GM10266 (cell line): ENCODE results near the gene EHD3.
"Not testable (repeated sequence)": the region's sequence is repeated elsewhere in the genome, so short reads cannot be mapped to it uniquely, and the experiment has no call there.

Experiments used
- DNase-seq: peaks from one replicate; pipeline ENCODE4 v3.0.0; 2012; ENCODE audit errors: extremely low spot score
- TF ChIP-seq, protein P1 (sequence below): IDR thresholded peaks from 2 replicates; pipeline ENCODE4 v1.5.1; 2012; ENCODE audit warnings: mild to moderate bottlenecking, low read depth; ENCODE audit not compliant: control insufficient read depth, insufficient read depth; ENCODE audit errors: missing control alignments

Gene EHD3

DNA sequence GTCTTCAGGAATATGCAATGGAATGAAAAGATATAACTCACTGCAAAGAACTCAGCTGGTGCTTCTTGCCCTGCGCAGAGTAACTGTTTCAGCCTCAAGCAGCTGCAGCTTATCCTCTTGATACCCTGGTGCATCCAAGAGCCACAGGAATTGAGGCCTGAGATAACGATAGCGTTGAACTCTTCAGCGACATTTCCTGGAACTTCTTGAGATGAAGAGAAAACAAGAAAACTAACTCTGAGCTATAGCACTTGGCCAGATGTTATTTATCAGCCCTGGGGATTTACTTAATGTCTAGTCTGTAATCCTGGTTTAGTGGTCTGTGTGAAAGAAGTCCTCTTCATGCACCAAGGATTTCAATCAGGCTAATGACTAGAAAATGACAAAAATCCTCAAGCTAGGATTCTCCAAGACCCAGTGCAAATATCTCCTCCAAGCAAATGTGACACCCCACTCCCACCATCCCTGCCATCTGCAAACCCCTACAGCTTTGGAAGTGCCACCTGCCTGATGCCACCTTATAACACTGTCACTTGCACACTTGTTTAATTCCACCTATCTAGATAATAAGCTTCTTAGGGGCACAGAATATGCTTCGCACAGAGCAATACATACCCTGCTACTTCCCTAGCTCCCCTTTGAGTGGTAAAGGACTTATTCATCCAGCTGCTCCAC, 40.6 kb downstream of the EHD3 start:
- DNase-seq: no peak
- TF ChIP-seq, protein P1, sequence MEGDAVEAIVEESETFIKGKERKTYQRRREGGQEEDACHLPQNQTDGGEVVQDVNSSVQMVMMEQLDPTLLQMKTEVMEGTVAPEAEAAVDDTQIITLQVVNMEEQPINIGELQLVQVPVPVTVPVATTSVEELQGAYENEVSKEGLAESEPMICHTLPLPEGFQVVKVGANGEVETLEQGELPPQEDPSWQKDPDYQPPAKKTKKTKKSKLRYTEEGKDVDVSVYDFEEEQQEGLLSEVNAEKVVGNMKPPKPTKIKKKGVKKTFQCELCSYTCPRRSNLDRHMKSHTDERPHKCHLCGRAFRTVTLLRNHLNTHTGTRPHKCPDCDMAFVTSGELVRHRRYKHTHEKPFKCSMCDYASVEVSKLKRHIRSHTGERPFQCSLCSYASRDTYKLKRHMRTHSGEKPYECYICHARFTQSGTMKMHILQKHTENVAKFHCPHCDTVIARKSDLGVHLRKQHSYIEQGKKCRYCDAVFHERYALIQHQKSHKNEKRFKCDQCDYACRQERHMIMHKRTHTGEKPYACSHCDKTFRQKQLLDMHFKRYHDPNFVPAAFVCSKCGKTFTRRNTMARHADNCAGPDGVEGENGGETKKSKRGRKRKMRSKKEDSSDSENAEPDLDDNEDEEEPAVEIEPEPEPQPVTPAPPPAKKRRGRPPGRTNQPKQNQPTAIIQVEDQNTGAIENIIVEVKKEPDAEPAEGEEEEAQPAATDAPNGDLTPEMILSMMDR: no peak

DNA sequence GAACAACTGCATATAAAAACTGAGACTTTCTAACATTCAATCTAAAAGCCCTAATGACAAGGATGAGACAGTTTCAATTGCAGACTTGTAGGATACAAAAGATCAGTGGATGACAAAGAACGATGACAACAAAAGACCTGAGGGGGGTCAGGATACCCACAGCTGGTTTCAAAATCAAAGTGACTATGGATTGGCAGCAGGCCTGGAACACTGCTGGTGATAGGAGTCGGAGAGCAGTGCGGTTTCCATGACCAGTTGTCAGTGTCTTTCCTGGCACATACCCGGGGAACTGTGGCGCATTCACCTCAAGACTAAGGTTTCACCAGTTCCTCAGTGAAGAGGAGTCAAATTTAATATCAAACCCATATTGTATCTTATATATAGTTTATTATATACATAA, 42.0 kb downstream of the EHD3 start:
- TF ChIP-seq, protein P1: no peak
- no peak for DNase-seq

DNA sequence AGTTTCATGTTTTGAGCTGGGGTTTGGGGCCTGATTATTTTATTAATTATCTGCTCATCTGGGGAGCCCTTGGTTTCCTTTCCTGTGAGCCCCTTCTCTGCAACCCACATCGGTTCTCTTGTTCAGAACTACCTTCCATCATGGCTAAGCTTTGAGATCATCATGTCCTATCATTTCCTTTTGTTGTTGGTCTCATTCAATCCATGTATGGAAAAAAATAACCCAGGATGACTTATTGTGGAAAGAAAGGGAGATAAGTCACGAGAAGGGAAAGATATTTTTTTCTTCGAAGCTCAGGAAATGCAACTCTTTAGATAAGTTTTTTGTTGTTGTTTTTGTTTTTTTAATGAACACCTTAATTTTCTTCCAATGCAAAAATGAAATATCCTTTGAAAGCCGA, 43.7 kb downstream of the EHD3 start:
- DNase-seq: no peak
- TF ChIP-seq, protein P1: no peak

DNA sequence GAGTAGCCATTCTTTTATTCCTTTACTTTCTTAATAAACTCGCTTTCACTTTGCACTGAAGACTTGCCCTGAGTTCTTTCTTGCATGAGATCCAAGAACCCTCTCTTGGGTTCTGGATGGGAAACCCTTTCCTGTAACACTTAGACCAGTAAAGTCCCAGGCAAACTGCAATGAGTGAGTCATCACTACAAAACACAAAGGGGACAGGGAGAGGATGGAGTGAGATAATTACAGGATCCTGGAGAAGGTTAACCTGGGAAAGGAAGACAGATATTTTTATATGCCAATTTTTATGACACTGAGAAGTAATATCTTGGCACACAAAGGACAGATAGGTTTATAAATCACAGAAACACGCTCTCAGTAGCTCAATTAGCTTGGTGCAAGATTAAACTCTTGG, 48.7 kb downstream of the EHD3 start:
- TF ChIP-seq, protein P1: no peak
- DNase-seq: no peak

DNA sequence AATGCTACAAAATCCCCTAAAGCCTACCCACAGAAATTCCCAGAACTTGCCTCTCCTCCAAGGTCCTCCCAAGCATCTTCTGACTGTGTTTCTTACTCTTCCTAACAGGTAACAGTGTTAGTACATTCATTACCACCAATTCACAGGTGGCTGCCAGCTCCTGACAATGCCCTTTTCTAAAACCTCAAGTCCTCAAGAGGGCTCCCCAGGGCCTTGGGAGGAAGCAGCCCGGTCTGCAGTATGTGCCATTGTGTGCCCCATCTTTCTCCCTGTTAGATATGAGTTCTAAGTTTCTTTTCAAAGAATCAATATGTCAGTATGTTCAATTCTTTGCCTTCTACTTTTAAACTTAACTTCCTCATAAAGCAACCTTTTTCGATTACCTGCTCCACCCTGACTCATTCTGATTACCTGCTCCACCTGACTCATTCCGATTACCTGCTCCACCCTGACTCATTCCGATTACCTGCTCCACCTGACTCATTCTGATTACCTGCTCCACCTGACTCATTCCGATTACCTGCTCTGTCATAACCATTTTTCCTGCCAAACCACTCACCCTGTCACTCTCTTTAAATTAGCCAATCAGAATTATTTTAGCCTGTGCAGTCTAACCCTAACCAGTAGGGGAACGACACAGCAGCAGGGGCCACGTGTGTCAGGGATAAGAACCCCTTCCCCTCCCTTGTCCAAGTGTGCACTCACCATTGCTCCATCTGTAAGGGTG, 49.4 kb downstream of the EHD3 start:
- not testable (repeated sequence) for DNase-seq

DNA sequence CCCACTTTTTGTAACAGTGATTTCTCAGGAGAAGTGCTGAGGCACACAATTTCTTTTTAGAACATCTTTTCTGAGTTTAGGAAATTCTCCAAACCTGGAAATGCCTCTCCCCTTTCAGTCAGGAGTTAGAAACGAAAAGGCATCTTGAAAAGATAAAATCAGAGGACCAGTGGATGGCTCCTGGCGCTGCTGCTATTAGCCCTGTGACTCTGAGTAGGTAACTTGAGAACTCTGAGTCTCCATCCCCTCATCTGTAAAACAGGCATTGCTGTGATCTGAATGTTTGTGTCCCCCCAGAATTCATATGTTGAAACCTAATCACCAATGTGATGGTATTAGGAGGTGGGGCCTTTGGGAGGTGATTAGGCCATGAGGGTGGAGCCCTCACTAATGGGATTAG, 50.2 kb downstream of the EHD3 start:
- no peak for DNase-seq
- TF ChIP-seq, protein P1: no peak

DNA sequence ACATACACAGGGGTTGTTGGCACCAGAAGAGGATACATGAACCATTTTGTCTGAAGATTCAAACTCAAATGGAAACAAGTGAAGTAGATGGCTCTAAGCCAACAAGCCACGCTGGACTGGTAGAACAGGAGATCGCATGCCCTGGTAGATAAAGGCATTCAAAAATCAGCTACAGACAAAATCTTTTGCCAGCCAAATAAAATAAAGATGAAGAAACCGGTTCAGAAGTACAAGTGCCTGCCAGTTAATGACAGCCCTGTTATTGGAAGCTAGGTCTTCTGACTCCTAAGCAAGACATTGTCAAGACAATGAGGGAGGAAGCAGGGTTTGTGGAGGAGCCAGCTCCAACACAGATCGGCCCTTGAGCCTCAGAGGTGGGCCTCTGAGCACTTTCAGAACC, 52.3 kb downstream of the EHD3 start:
- TF ChIP-seq, protein P1: no peak

More for the DNA sequence above, 52.3 kb downstream of the EHD3 start:
- no peak for DNase-seq
